ENCODE measurements around the gene HOXD13. TPM values are rescaled to one million over a fixed set of nuclear protein-coding genes. Genes with fewer than 3 reads are reported as not detected.
A peak's percentile ranks its signal among the peaks of the same experiment; 100 is the strongest.

The HOXD13 gene
- total and polyA plus RNA-seq, 2 donors (not counting 1 experiment from before 2014, with no cell fraction given) = not detected

DNA sequence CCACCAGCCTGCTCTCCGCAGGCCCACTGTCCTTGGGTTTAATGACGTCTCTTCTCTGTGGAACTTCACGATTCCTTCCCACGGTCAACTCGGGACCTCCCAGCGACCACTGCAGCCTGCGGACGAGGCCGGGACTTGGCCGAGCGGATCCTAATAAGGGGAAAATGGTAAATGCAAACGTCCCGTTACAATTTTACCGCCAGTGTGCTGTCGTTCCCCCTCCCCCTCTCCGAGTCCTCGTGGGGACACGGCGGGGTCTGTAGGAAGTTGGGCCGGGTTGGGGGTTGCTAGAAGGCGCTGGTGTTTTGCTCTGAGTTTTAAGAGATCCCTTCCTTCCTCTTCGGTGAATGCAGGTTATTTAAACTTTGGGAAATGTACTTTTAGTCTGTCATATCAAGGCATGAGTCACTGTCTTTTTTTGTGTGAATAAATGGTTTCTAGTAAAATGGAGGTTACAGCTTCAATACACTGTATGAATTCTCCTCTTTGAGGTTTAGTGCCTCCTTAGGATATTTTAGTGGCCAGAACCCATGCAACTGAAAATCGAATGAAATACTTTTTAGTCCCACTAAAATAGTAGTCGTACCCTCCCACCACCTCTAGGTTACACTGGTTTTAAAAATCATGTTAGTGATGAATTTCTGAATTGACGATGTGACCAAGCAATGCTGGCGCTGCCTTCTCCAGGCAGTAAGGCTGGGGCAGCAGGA, 16.8 kb downstream of the HOXD13 start:
- H3K79me2 ChIP-seq (ENCODE audit: control insufficient read depth, insufficient read depth, low read length) = no peaks in the 10 kb centered on the region
- peaks cover 75% of the 10 kb centered on the region for H3K27me3 ChIP-seq (ENCODE audit: control insufficient read depth, insufficient read depth, low read length)

DNA sequence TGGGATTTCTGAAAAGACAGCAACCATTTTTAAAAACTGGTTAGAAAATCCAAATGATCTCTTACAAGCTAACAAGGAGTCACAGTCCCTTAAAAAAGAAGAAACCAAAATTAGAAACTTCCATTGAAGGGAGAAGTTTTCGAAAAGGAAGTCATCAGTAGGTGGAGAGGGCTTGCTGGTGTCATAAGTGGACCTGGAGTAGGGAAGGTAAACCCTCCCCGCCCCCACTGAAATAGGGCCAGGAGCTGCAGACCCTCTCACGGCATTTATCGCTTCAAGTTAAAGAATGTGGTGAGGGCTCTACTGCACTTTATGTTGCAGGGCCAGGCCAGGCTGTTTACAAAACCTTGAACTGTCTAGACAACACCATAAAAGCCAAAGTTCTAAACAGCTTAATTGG, 17.4 kb downstream of the HOXD13 start:
- Histone ChIP-seq H3K4me1 (ENCODE audit: control insufficient read depth, extremely low read depth, insufficient read depth, low read length) (no peaks in the 10 kb centered on the region), H3K4me2 (ENCODE audit: extremely low read depth, insufficient read depth, low read length) (no peak overlapping the region), H3K27ac (ENCODE audit: insufficient read depth, low read length) (no peak overlapping the region), H3K4me3 (replicated peaks in 1 of 4; ENCODE audit: control extremely low read depth in 1 of 4, insufficient read depth in 1 of 4, low read depth in 3 of 4, low read length in 4 of 4) (no peak overlapping the region), H3K79me2 (ENCODE audit: control insufficient read depth, insufficient read depth, low read length) (no peaks in the 10 kb centered on the region), H3K36me3 (ENCODE audit: control insufficient read depth, insufficient read depth, low read length) (no peaks in the 10 kb centered on the region), H3K9ac (ENCODE audit: insufficient read depth, low read length) (no peak overlapping the region), H3K9me3 (ENCODE audit: control insufficient read depth, insufficient read depth, low read depth, low read length) (no peaks in the 10 kb centered on the region), H2AFZ (ENCODE audit: low read length) (no peak overlapping the region), H3K27me3 (ENCODE audit: control insufficient read depth, insufficient read depth, low read length) (peaks cover 75% of the 10 kb centered on the region), H4K20me1 (ENCODE audit: control insufficient read depth, extremely low read depth, insufficient read depth, low read length) (no peaks in the 10 kb centered on the region)
- TF ChIP-seq EZH2 (IDR thresholded peaks at IDR 0.05; ENCODE audit: low read length, missing control alignments) = no peak
- TF ChIP-seq CTCF (conservative IDR thresholded peaks at IDR 0.05 in 1 of 2, IDR thresholded peaks at IDR 0.05 in 1 of 2; ENCODE audit: low read depth in 1 of 2, low read length in 2 of 2) = no peak
- no peak for DNase-seq (ENCODE audit: low read depth in 2 of 2)

More for the DNA sequence above, 16.8 kb downstream of the HOXD13 start:
- no peaks in the 10 kb centered on the region for H3K36me3 ChIP-seq (ENCODE audit: control insufficient read depth, insufficient read depth, low read length)
- no peak overlapping the region for H3K4me2 ChIP-seq (ENCODE audit: extremely low read depth, insufficient read depth, low read length)
- H3K27ac ChIP-seq (ENCODE audit: insufficient read depth, low read length) = no peak overlapping the region
- no peak overlapping the region for H2AFZ ChIP-seq (ENCODE audit: low read length)
- TF ChIP-seq EZH2 (IDR thresholded peaks at IDR 0.05; ENCODE audit: low read length, missing control alignments) (peak; percentile 72), CTCF (conservative IDR thresholded peaks at IDR 0.05 in 1 of 2, IDR thresholded peaks at IDR 0.05 in 1 of 2; ENCODE audit: low read depth in 1 of 2, low read length in 2 of 2) (no peak)
- H3K9ac ChIP-seq (ENCODE audit: insufficient read depth, low read length) = no peak overlapping the region
- H3K4me1 ChIP-seq (ENCODE audit: control insufficient read depth, extremely low read depth, insufficient read depth, low read length) = no peaks in the 10 kb centered on the region
- DNase-seq (ENCODE audit: low read depth in 2 of 2) = no peak
- no peaks in the 10 kb centered on the region for H3K9me3 ChIP-seq (ENCODE audit: control insufficient read depth, insufficient read depth, low read depth, low read length)
- H3K4me3 ChIP-seq (replicated peaks in 1 of 4; ENCODE audit: control extremely low read depth in 1 of 4, insufficient read depth in 1 of 4, low read depth in 3 of 4, low read length in 4 of 4) = no peak overlapping the region
- no peaks in the 10 kb centered on the region for H4K20me1 ChIP-seq (ENCODE audit: control insufficient read depth, extremely low read depth, insufficient read depth, low read length)

GRCh38 chr2:176110415-176111308, 18.1 kb downstream of the HOXD13 start:
- Histone ChIP-seq H3K4me2 (ENCODE audit: extremely low read depth, insufficient read depth, low read length) (no peak overlapping the region), H3K9ac (ENCODE audit: insufficient read depth, low read length) (no peak overlapping the region)

More at GRCh38 chr2:176110415-176111308, 18.1 kb downstream of the HOXD13 start:
- H3K27ac ChIP-seq (ENCODE audit: insufficient read depth, low read length) = no peak overlapping the region
- no peak overlapping the region for H2AFZ ChIP-seq (ENCODE audit: low read length)
- no peaks in the 10 kb centered on the region for H3K9me3 ChIP-seq (ENCODE audit: control insufficient read depth, insufficient read depth, low read depth, low read length)
- H3K79me2 ChIP-seq (ENCODE audit: control insufficient read depth, insufficient read depth, low read length) = no peaks in the 10 kb centered on the region
- H3K4me3 ChIP-seq (replicated peaks in 1 of 4; ENCODE audit: control extremely low read depth in 1 of 4, insufficient read depth in 1 of 4, low read depth in 3 of 4, low read length in 4 of 4) = no peak overlapping the region
- H3K27me3 ChIP-seq (ENCODE audit: control insufficient read depth, insufficient read depth, low read length) = peaks cover 74% of the 10 kb centered on the region
- no peaks in the 10 kb centered on the region for H3K36me3 ChIP-seq (ENCODE audit: control insufficient read depth, insufficient read depth, low read length)
- H4K20me1 ChIP-seq (ENCODE audit: control insufficient read depth, extremely low read depth, insufficient read depth, low read length) = no peaks in the 10 kb centered on the region
- no peaks in the 10 kb centered on the region for H3K4me1 ChIP-seq (ENCODE audit: control insufficient read depth, extremely low read depth, insufficient read depth, low read length)
- DNase-seq (ENCODE audit: low read depth in 2 of 2) = no peak
- TF ChIP-seq CTCF (conservative IDR thresholded peaks at IDR 0.05 in 1 of 2, IDR thresholded peaks at IDR 0.05 in 1 of 2; ENCODE audit: low read depth in 1 of 2, low read length in 2 of 2) (no peak), EZH2 (IDR thresholded peaks at IDR 0.05; ENCODE audit: low read length, missing control alignments) (peak; percentile 35)

Data from fibroblast of lung (primary cell).